IMR-90 (cell line): ENCODE data around the gene PARVB. TPM values are rescaled to one million over a fixed set of nuclear protein-coding genes. Genes with fewer than 3 reads are reported as not detected.

Source experiments
- ATAC-seq: fragments of 200-7000 bp; cut with Tn5 transposase; 2 replicates; pipeline ENCODE4 v1.9.1; 2020; ENCODE audit warnings: low read depth, mild to moderate bottlenecking, moderate library complexity
- BruUV-seq: library from RNA; stranded (reverse); fragments of 400-500 nt; replicated peaks from 2 replicates; lab custom pipeline; 2021; lab: Mats Ljungman, UMichigan
- CTCF ChIA-PET: fragments of 300-600 bp; formaldehyde crosslinking; extraction: SDS; loops from one replicate; lab custom pipeline; 2021; ENCODE audit warnings: antibody characterized with exemption; lab: Yijun Ruan, JAX
- POLR2A ChIA-PET: fragments of 300-600 bp; sonication (Branson Sonifier 250); formaldehyde crosslinking; loops from one replicate; lab custom pipeline; 2022; ENCODE audit warnings: antibody characterized with exemption; ENCODE audit not compliant: unreplicated experiment; lab: Charles Lee
- DNase-seq: peaks from one replicate; pipeline ENCODE4 v3.0.0; 2013
- H2AFZ ChIP-seq: replicated peaks from 2 replicates; pipeline ENCODE3; 2013; ENCODE audit warnings: low read length, mild to moderate bottlenecking; ENCODE audit not compliant: poor library complexity
- H2AK5ac ChIP-seq: 2 replicates; pipeline ENCODE4 v1.6.1; 2013; ENCODE audit warnings: low read depth, low read length, inconsistent platforms
- H2AK9ac ChIP-seq: replicated peaks from 2 replicates; pipeline ENCODE3; 2013; ENCODE audit warnings: mild to moderate bottlenecking, low read depth, low read length, moderate library complexity; ENCODE audit not compliant: poor library complexity
- H2BK120ac ChIP-seq: 2 replicates; pipeline ENCODE4 v1.6.1; 2013; ENCODE audit warnings: low read depth, low read length, inconsistent platforms
- H2BK15ac ChIP-seq: 3 replicates; pipeline ENCODE4 v1.6.1; 2013; ENCODE audit warnings: low read depth, low read length, inconsistent platforms
- H2BK20ac ChIP-seq: 2 replicates; pipeline ENCODE4 v1.6.1; 2013; ENCODE audit warnings: low read depth, mild to moderate bottlenecking, inconsistent platforms, low read length, moderate library complexity
- H2BK5ac ChIP-seq: 2 replicates; pipeline ENCODE4 v1.6.1; 2013; ENCODE audit warnings: mild to moderate bottlenecking, low read depth, low read length, inconsistent platforms; ENCODE audit not compliant: poor library complexity, severe bottlenecking
- H3K14ac ChIP-seq: replicated peaks from 2 replicates; pipeline ENCODE4 v1.6.1; 2013; ENCODE audit warnings: low read depth, low read length, inconsistent platforms
- H3K18ac ChIP-seq: 2 replicates; pipeline ENCODE4 v1.6.1; 2013; ENCODE audit warnings: low read depth, low read length, control low read depth
- H3K23ac ChIP-seq: 2 replicates; pipeline ENCODE4 v1.6.1; 2013; ENCODE audit warnings: low read depth, low read length, inconsistent platforms
- H3K27ac ChIP-seq: 2 replicates; pipeline ENCODE4 v1.5.1; 2013; ENCODE audit warnings: mild to moderate bottlenecking, control low read depth, low read length; ENCODE audit not compliant: insufficient read depth
- H3K27me3 ChIP-seq: 2 replicates; pipeline ENCODE4 v1.6.1; 2013; ENCODE audit warnings: low read length; ENCODE audit not compliant: control insufficient read depth, insufficient read depth
- H3K36me3 ChIP-seq: 2 replicates; pipeline ENCODE4 v1.6.1; 2013; ENCODE audit warnings: low read length, mixed read lengths; ENCODE audit not compliant: control insufficient read depth, insufficient read depth
- H3K4ac ChIP-seq: 2 replicates; pipeline ENCODE4 v1.6.1; 2013; ENCODE audit warnings: low read depth, low read length, inconsistent platforms
- H3K4me1 ChIP-seq: 2 replicates; pipeline ENCODE4 v1.6.1; 2013; ENCODE audit warnings: low read length, mixed read lengths; ENCODE audit not compliant: control insufficient read depth, insufficient read depth
- H3K4me2 ChIP-seq: 2 replicates; pipeline ENCODE4 v1.6.1; 2013; ENCODE audit warnings: low read depth, mild to moderate bottlenecking, control low read depth, low read length, moderate library complexity
- H3K4me3 ChIP-seq: 2 replicates; pipeline ENCODE4 v1.5.1; 2013; ENCODE audit warnings: low read depth, mild to moderate bottlenecking, control low read depth, low read length, moderate library complexity; ENCODE audit not compliant: insufficient read depth
- H3K56ac ChIP-seq: 2 replicates; pipeline ENCODE4 v1.6.1; 2013; ENCODE audit warnings: low read length, inconsistent platforms; ENCODE audit not compliant: insufficient read depth; ENCODE audit errors: extremely low read depth
- H3K79me1 ChIP-seq, 2 experiments: 2 replicates each; pipeline ENCODE4 v1.6.1; 2013; ENCODE audit warnings: low read length in 2 of 2, inconsistent platforms in 1 of 2, low read depth in 1 of 2
- H3K9ac ChIP-seq: 2 replicates; pipeline ENCODE4 v1.6.1; 2013; ENCODE audit warnings: low read depth, low read length, control low read depth
- H3K9me1 ChIP-seq: 2 replicates; pipeline ENCODE4 v1.6.1; 2013; ENCODE audit warnings: low read length, inconsistent platforms; ENCODE audit not compliant: insufficient read depth
- H3K9me3 ChIP-seq: 2 replicates; pipeline ENCODE4 v1.6.1; 2013; ENCODE audit warnings: low read length; ENCODE audit not compliant: control insufficient read depth, insufficient read depth
- H4K20me1 ChIP-seq: 2 replicates; pipeline ENCODE4 v1.6.1; 2013; ENCODE audit warnings: low read length, inconsistent platforms; ENCODE audit not compliant: insufficient read depth
- H4K5ac ChIP-seq: 2 replicates; pipeline ENCODE4 v1.6.1; 2013; ENCODE audit warnings: mild to moderate bottlenecking, low read depth, low read length, control low read depth
- H4K8ac ChIP-seq, 2 experiments: 2 replicates each; pipeline ENCODE4 v1.6.1; 2013; ENCODE audit warnings: low read depth in 2 of 2, low read length in 2 of 2, control low read depth in 1 of 2, inconsistent platforms in 1 of 2
- H4K91ac ChIP-seq: 2 replicates; pipeline ENCODE4 v1.6.1; 2013; ENCODE audit warnings: low read depth, low read length, inconsistent platforms; ENCODE audit not compliant: insufficient read depth
- CTCF ChIP-seq: conservative IDR thresholded peaks from 2 replicates; pipeline ENCODE4 v1.5.1; 2012; ENCODE audit warnings: mild to moderate bottlenecking, low read depth, low read length, improper control_type of control experiment
- RCOR1 ChIP-seq: IDR thresholded peaks from 2 replicates; pipeline ENCODE4 v1.6.1; 2012; ENCODE audit warnings: mild to moderate bottlenecking, low read length, improper control_type of control experiment; ENCODE audit not compliant: insufficient replicate concordance
- USF2 ChIP-seq: fragments of 150-350 bp; IDR thresholded peaks from 2 replicates; pipeline ENCODE4 v1.6.1; 2017; ENCODE audit warnings: mild to moderate bottlenecking, antibody characterized with exemption, low read length, low read depth
- WGBS, 2 experiments: methylation state at CpG; one replicate each; pipeline versions ENCODE4 v1.1.5 to v1.1.7; 2013; ENCODE audit warnings: missing lambda C conversion rate in 2 of 2; ENCODE audit not compliant: insufficient read length in 1 of 2; ENCODE audit errors: extremely low coverage in 2 of 2; 5-methylcytosine and 5-hydroxymethylcytosine counted together
- dilution Hi-C: fragments of 300-500 bp; cut with HindIII; formaldehyde crosslinking; loops from one replicate; pipeline ENCODE4 v1.14.3; 2018; ENCODE audit warnings: low sequenced_read_pairs; ENCODE audit not compliant: unreplicated experiment
- in situ Hi-C: fragments of 300-500 bp; cut with MboI; formaldehyde crosslinking; loops from 3 replicates; pipeline ENCODE4 v1.14.3; 2019; ENCODE audit warnings: low sequenced_read_pairs, inconsistent platforms, mixed read lengths
- intact Hi-C: fragments of 100-400 bp; cut with micrococcal nuclease; formaldehyde crosslinking; loops from 2 replicates; pipeline ENCODE4 v1.10.0; 2022
- polyA plus RNA-seq, 3 experiments: library from polyadenylated mRNA; depleted of rRNA; stranded (reverse); fragments of >200 nt; gene quantifications; 2 replicates each; pipeline ENCODE4 v1.2.3, GENCODE V29; 2012; ENCODE audit warnings: low replicate concordance in 1 of 3
- total RNA-seq: library from RNA; depleted of rRNA; stranded (reverse); fragments of >200 nt; gene quantifications from 2 replicates; pipeline ENCODE4 v1.2.3, GENCODE V29; 2012

Gene PARVB
- total and polyA plus RNA-seq, 2 of the 4 experiments (the other 2 are of a cell fraction) = 44.3 to 53.9 TPM

GRCh38 chr22:44091021-44091721 lies 67.1 kb downstream of the PARVB start:
- no peak overlapping the region for H4K8ac ChIP-seq
- peaks cover 8% of the 10 kb centered on the region; the same call in 1 of the 2 replicates for H3K4me1 ChIP-seq
- no peak overlapping the region for H2AK5ac ChIP-seq
- no peaks in the 10 kb centered on the region; the same call in 1 of the 2 replicates for H3K36me3 ChIP-seq
- H3K4me2 ChIP-seq = no peak overlapping the region
- no peak overlapping the region for H2BK5ac ChIP-seq
- CTCF ChIA-PET = no interaction called here
- no peak for TF ChIP-seq RCOR1
- TF ChIP-seq CTCF = peak; percentile 26; the same call in 1 of the 2 replicates
- no peak for TF ChIP-seq USF2
- H2BK15ac ChIP-seq = no peak overlapping the region
- no peak overlapping the region for H3K4ac ChIP-seq
- dilution Hi-C loops = no loop called here
- no peak overlapping the region for H3K4me3 ChIP-seq
- H3K9ac ChIP-seq = no peak overlapping the region
- H4K20me1 ChIP-seq = no peaks in the 10 kb centered on the region; the same call in 1 of the 2 replicates
- H3K23ac ChIP-seq = no peak overlapping the region
- peaks cover 4 to 9% of the 10 kb centered on the region in 2 experiments; a peak in 2 of 4 replicates for H3K79me1 ChIP-seq
- no peak overlapping the region for H3K14ac ChIP-seq
- POLR2A ChIA-PET = no interaction called here
- DNase-seq = no peak
- 90% methylated on average over 2 of the region's 14 CpGs; no CpG with 5 or more reads in 1 of the 2 experiments for WGBS, 2 experiments
- H4K5ac ChIP-seq = no peak overlapping the region
- ATAC-seq = peak; percentile 27; the same call in 1 of the 2 replicates
- H3K18ac ChIP-seq = no peak overlapping the region
- BruUV-seq = no TSS peak
- H3K56ac ChIP-seq = no peak overlapping the region
- no peak overlapping the region for H4K91ac ChIP-seq
- H2AK9ac ChIP-seq = no peak overlapping the region
- H3K9me1 ChIP-seq = no peaks in the 10 kb centered on the region
- intact Hi-C loops = no loop called here
- H3K9me3 ChIP-seq = no peaks in the 10 kb centered on the region
- in situ Hi-C loops = no loop called here
- H2BK20ac ChIP-seq = no peak overlapping the region
- no peak overlapping the region for H2BK120ac ChIP-seq
- H3K27me3 ChIP-seq = no peaks in the 10 kb centered on the region
- H2AFZ ChIP-seq = no peak overlapping the region
- H3K27ac ChIP-seq = no peak overlapping the region
